GM12872 (cell line): ENCODE results near the gene BCL7A.

Source experiments
- CTCF ChIP-seq: IDR thresholded peaks from 3 replicates; pipeline ENCODE4 v1.5.1; 2011; ENCODE audit warnings: low read depth, mild to moderate bottlenecking, low read length, moderate library complexity; ENCODE audit not compliant: insufficient read depth

BCL7A gene

GRCh38 chr12:122032580-122032979 is 10.9 kb downstream of the BCL7A start:
- TF ChIP-seq CTCF = no peak

GRCh38 chr12:122035292-122035691 is 13.6 kb downstream of the BCL7A start:
- no peak for TF ChIP-seq CTCF

DNA sequence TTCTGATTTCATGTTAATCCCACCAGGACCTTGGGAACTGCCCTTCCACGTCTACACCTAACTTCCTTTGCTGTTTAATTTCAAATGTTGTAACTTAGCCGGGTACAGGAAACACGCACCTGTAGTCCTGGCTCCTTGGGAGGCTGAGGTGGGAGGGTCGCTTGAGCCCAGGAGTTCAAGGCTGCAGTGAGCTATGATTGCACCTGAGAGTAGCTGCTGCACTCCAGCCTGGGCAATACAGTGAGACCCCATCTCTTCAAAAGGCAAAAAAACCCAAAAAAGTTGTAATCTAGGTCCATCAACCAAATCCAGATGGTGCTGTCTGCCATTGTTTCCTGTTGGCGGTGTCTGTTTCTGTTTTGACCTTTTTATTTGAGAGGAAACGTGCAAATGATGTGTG is 14.5 kb downstream of the BCL7A start:
- TF ChIP-seq CTCF = no peak

DNA sequence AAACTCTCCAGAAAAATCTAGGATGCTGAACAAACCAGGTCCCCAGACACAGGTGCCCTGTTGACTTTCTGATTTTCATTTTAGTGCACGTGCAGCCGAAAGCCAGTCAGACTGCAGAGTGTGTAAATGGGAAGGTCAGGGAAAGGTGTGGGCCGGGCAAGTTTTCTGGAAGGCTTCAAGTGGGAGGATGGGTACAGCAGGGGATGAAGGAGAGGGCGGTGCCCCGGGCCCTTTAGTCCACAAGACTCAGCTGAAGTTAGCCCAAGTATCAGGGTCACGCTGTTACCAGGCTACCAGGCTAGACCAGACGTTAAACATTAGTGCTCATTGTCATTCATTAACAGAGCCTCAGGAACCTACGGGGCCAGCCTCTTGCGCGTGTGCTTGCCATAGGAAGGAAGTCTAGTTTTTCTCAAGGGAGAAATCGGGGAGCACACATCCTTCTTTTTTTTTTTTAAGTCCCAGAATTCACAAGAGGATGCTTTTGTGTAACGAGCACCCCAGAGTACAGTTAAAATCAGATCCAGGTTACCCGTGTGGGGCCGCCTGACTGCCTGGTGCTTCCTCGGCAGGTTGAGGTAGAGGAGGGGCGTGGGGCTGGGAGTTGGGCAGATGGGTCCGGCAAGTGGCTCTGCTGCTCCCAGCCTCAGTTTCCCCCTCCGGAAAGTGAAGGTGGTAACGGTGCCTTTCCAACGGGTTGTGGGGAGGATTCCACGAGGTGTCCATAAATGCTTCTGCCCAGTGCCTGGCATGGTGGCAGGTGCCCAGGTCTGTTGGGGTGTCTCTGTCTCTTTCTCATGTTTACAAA is 19.1 kb downstream of the BCL7A start:
- TF ChIP-seq CTCF = no peak

DNA sequence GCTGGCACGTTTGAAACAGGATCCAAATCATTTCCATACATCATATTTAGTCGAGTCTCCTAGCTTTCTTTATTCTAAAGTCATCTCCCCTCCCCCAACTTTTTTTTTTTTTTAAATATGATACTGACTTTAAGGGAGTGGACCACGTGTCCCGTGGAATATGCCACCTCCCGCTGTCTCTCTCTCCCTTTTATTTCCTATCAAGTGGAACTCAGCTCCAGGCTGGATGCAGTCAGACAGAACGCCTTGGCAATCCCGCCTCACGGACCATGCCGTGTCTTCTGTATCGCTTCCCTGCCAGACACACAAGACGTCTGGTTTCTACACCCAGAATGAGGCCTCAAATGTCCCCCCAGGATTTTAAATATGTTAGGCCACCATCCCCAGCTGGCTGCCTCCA is 21.2 kb downstream of the BCL7A start:
- TF ChIP-seq CTCF = no peak

GRCh38 chr12:122043476-122043875 is 21.8 kb downstream of the BCL7A start:
- no peak for TF ChIP-seq CTCF

GRCh38 chr12:122045262-122045661 is 23.6 kb downstream of the BCL7A start:
- TF ChIP-seq CTCF = no peak
